GM19397 (cell line): Measurements from ENCODE around the gene FERD3L.
"Not testable (repeated sequence)": the region's sequence is repeated elsewhere in the genome, so short reads cannot be mapped to it uniquely, and the experiment has no call there.

Experiments
- ATAC-seq: cut with Tn5 transposase; IDR thresholded peaks from one replicate; pipeline ENCODE4 v1.9.1; 2021; ENCODE audit warnings: mild to moderate bottlenecking, moderate library complexity; ENCODE audit not compliant: unreplicated experiment

Gene FERD3L, protein sequence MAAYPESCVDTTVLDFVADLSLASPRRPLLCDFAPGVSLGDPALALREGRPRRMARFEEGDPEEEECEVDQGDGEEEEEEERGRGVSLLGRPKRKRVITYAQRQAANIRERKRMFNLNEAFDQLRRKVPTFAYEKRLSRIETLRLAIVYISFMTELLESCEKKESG

DNA sequence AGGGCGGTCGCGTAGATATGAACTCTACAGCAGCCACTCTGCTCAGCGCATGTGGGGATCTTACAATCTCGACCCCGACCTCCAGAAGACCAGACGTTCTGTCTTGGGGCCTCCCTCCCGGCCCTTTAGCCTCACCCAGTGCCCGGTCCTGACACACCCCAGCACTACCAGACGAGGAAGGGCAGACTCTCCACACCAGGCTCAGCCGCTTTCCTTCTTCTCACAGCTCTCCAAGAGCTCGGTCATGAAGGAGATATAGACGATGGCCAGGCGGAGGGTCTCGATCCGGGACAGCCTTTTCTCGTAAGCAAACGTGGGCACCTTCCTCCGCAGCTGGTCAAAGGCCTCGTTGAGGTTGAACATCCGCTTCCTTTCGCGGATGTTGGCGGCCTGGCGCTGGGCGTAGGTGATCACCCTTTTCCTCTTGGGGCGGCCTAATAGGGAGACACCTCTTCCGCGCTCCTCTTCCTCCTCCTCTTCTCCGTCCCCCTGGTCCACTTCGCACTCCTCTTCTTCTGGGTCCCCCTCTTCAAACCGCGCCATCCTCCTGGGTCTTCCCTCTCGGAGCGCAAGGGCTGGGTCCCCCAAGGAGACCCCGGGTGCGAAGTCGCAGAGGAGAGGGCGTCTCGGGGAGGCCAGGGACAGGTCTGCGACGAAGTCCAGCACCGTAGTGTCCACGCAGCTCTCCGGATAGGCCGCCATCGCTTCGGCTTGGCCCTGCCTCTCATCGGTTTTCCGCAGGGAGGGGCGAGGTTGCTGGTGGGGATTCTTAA is at the start of gene FERD3L:
TSS of gene FERD3L (minus strand) at position 761 of the 773 bp plus-strand sequence. CDS start at position 702, 59 bp downstream.
- no peak for ATAC-seq

DNA sequence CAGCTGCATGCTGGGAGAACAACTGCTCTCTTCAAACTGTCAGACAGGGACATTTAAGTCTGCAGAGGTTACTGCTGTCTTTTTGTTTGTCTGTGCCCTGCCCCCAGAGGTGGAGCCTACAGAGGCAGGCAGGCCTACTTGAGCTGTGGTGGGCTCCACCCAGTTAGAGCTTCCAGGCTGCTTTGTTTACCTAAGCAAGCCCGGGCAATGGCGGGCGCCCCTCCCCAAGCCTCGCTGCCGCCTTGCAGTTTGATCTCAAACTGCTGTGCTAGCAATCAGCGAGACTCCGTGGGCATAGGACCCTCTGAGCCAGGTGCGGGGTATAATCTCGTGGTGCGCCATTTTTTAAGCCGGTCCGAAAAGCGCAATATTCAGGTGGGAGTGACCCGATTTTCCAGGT is 49.2 kb upstream of the FERD3L start:
- ATAC-seq, result not testable (repeated sequence)

DNA sequence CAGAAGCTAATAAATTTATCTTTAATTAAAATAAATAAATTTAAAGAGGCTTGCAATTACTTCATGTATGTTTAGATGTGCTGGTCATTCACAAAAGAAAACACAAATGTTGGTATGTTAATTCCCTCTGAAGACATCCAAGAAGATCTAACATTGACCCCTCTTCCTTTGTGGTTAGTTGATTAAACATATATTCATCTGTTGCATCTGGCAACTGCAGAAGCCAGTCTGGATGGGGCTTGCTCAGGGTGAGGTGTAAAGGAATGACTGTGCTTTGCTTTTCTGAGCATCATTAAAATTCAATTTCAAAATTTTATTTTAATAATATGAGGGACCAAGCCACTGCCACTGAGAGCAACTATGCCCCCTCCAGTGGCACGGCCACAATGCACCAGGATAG is 36.4 kb upstream of the FERD3L start:
- ATAC-seq, result no peak

DNA sequence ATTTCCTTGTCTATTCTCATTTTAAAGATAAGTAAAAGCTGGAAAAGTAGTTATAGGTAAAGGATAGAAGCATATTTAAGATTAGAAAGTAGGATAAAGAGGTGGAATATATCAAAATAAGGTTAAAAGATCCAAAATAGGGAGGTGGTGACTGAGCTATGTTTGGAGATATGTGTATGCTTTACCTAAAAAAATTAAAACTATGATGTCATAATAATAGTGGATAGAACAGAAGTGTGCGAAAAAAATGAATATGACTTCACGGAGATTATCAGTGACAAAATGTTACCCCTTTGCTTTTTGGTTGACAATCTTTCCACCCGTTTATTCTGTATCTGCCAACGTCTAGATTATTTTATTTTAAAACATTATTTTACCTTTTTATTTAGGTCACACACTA is 33.4 kb upstream of the FERD3L start:
- ATAC-seq, result no peak

DNA sequence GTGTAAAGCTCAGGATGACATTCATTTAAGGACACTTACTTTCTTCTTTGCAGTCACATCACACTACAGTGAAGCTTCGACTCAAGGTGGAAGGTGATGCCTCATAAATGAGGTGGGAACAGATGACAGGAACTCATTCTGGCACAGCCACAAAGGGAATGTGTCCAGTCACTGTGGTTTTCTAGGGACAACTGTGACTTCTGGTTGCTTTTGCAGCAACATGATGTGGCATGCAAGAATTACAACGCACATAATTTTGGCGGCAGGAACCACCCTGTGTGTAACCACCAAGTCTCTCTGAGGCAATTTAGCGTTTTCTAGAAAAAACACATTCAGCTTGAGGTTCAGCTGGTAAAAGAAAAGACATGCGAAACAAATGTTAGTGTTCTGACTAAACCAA is 32.0 kb upstream of the FERD3L start:
- ATAC-seq, result no peak

DNA sequence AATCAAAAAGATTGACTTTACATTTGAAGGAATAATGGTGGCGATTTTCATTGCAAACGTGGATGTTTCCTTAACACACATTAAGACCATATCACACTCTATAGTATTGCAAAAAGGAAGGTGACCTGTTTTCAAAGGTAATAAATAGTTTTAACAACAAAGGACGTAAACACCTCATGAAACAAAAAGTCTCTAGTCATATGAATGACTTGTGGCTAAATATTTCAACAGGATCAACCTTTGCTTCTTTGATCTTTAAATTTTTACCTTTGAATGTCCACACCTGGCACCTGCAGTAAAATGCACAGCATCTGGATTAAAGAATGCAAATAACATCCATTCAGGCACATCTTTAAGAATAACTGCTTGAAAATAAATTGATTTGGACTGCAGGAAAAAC is 30.0 kb upstream of the FERD3L start:
- ATAC-seq, result no peak

DNA sequence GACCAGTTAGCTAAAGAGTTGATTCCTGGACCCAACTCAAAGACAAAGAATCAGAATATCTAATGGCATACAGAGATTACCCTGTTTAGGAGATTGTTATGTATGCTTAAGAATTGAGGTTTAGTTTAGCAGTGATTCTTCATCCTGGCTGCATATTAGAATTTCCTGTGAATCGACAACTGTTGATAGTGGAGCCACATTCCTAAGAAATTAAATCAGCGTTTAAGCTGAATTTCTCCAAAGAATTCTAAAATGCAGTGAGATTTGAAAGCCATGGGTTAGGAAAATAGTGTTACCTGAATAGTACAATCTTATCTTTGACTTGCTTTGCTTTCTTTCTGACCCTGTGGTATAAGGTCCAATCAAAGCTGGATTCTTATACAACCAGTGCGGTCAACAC is 16.4 kb upstream of the FERD3L start:
- ATAC-seq, result no peak

DNA sequence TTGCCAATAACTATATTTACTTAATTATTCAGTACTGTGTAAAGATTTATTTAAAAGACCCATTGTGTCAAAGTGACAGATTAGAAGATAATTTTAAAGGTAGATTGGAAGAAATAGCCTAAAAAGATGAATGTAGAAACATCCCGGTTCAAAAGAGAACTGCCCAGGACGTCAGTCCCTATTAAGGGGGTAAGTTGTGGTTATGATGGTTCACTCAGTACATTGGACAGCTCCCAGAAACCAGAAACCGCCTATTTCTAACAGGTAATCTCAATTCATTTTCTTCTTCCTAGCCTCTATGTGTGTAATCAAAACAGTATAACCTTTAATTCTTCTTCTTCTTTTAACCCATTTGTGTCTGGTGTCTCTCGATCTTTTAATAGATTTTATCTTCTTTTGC is 1.5 kb upstream of the FERD3L start:
- no peak for ATAC-seq

DNA sequence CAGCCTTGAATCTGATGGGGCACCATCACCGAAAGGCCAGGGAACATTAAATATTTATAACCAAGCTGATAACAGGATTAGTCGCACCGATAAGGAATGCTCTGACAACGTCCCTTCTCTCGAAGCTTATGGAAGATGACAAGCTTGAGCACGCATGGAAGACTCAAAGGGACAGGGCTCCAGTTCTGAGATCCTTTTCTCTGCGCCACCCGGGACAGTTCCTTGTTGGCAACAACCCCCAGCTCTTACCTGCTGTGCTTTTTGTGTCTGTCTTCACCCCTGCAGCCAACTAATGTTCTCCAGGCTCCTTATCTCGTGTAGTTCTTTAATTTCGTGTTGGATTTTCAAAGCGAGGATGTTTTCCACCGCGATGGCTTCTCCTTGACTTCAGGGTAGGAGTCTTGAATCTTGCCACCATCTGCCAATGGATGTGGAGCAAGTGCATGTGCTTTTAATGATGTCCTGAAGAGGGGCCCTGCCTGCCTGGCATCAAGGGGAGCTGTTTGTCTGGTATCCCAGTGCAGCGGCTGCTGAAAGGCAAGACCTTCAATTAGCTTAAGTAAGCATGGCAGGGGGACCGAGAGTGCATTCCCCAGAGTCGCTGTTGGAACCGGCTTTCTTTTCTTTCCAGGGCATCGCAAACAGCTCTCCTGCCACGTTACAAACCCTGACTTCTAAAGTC is 354 bp upstream of the FERD3L start:
- ATAC-seq, result no peak

DNA sequence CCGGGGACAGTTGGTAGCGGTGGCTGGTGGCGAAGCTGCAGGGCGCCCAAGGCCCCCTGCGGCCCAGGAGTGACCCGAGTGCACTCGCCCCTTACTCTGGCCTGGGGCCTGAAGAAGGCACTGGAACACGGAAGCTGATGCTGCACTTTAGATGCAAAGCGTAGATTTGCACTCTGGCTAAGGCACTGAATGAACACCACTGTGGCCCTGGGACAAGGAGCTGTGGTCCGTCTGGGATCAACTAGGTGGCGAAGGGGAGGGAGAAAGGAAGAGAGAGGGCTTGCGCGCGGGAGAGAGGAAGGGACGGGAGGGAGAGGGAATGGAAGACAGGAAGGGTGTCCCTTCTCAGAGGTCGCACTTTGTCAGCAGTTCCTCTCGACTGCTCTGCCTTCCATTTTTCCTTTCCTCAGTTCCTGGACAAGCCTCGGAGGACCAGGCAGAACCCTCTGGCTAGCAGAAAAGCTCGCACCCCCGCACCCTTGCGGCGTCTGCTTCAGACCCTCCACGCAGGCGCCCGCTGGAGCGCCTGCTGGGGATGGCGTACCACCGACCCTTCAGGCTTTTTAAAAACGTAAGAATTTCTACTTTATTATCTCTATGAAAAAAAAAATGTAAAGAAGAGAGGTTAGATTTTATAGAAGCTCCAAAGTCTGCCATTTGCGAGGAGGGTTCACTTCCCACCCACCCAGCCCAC is 1.2 kb downstream of the FERD3L start:
- ATAC-seq, result no peak

DNA sequence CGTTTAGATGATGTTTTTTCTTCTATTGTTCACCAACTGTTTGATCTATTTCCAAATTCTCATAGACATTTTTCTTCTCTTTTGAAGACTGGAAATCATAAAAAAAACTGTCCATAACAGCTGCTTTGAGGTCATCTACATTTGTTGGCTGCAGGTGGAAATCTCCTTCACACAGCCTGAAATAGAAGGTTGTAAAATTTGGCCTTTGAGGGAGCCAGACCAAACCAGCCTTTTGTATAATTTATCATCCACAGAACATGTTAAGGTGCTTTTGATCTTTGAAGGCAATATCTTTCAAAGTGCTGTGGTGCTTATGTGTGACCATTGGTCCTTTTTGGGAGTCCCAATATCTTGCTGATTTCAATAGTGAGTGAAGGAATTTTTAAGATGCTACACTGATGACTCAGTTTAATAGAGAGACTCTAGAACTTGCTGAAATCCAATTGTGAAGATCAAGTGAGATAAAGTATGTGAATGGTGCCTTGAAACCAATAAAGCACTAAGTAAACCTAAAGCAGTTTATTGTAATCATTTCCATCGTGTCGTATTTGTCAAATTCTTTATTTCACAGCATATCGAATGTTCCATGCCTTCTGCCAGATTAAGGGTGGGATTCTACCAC is 5.4 kb downstream of the FERD3L start:
- ATAC-seq, result no peak

DNA sequence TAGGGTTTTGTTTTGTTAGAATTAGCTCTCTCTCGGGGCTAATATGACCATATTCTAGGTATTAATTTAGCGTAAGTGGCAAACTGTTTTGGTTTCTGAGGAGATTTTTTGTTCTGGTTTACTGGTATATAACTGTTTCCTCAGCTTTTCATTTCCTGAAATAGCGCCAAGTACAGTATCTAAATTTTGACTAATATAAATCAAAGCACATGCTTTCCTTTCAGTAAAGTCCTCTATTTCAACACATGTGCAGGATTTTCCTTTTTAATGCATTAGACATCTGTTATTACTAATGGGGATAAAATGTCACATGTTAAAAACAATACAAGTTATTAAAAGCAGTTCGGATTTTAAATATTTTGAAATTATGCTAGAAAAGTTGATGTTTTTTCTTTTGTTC is 11.3 kb downstream of the FERD3L start:
- ATAC-seq, result no peak

DNA sequence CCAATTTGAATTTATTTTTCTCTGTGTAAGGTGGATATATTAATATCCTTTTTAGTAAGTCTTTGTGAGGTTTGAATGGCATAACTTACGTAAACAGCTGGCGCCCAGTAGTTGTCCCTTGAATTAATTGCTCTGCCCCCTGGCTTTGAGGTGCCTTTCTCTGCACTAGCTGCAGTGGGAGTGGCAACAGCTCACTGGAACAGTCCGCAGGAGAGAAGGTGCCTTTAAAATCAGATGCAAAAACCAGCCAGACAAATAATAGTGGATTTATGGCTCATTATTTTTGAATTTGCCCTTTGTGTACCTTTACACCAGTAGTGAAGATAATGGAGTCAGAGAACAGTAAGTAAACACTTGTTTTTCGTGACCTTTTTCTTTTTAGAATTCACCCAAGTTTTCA is 11.8 kb downstream of the FERD3L start:
- ATAC-seq, result no peak

DNA sequence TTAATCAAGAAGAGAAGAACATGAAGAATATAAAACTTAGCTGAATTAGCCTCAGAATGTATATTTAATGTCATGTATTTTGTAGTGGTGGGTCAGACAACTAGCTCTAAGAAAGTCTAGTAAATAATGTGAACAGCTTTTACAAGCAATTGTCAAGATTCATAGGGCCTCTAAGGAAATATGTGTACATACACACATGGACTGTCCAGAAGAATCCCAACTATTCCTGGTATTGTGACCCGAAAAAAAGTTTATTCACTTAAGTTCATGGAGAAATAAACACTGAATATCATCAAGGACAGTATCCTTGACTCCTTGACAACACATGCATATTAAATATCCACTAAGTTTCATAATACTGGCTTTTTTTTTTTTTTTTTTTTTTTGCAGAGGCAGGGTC is 16.4 kb downstream of the FERD3L start:
- ATAC-seq, result no peak

DNA sequence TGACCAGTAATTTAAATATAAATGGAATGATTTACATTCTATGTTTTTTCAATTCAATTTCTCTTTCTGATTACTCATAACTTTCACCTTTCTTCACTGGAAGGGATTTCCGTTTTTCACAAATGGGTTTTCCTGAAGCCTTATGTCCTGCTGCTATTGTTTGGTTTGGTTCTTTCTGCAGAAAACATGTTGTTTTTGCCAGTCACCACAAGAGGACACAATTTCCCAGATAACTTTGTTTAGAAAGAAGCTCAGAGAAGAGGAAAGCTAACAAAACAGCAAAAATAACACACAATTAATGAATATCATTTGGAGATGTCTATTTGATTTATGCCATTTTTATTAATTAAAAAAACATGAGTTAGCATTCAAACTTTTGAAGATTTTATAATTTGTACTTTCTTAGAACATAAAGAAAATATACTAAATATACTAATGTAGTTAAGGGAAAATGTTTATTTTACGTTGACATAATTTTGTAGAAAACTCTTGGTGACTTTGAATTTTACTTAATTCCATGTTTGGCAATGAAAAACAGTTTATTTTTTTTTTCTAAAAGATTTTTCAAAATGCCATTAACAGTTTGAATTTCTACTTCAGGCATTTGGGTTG is 23.1 kb downstream of the FERD3L start:
- no peak for ATAC-seq

DNA sequence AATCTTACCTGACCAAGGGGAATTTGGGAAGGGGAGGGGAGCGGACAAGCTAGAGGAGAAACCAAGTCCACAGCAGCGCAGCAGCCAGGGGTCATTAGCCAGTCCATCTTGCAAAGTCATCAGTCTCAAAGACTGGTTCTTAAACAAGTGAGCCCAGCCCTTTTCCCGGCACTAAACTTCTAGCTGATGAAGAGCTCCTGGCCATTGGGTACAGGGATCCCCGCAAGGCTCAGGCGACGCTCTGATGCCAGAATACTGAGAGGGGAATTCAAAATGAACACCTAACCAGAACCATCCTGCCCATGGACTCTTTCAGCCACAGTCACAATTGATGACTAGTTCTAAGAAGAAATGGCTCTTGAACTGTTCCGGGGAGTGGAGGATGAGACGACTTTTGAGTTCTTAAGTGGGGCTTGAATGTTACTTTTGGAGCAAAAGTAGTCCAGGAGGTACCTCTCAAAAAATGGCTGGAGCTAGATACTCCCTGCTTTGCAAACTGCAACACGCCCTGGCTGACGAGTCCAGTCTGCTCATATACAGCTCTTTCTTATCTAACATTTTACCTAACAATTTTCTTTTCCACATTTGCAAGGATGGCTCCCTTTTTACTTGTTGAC is 25.2 kb downstream of the FERD3L start:
- no peak for ATAC-seq

DNA sequence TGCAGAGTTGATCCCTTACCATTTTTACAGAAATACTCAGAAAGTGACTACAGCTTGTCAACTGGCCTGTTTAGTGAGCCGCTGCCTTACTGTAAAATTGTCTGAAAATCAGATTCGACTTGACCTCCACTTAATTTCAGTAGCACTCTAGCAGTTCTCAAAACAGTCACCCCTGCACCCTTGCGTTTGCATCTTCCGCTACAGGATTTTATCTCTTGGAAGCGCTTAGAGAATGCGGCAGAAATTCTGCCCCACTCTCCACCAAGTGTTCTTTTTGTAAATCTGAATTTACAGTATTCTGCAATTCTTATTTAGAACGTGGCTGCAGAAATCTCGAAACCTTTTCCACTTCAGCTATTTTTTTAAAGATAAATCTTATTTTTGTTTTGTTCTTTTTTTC is 25.8 kb downstream of the FERD3L start:
- ATAC-seq, result no peak

DNA sequence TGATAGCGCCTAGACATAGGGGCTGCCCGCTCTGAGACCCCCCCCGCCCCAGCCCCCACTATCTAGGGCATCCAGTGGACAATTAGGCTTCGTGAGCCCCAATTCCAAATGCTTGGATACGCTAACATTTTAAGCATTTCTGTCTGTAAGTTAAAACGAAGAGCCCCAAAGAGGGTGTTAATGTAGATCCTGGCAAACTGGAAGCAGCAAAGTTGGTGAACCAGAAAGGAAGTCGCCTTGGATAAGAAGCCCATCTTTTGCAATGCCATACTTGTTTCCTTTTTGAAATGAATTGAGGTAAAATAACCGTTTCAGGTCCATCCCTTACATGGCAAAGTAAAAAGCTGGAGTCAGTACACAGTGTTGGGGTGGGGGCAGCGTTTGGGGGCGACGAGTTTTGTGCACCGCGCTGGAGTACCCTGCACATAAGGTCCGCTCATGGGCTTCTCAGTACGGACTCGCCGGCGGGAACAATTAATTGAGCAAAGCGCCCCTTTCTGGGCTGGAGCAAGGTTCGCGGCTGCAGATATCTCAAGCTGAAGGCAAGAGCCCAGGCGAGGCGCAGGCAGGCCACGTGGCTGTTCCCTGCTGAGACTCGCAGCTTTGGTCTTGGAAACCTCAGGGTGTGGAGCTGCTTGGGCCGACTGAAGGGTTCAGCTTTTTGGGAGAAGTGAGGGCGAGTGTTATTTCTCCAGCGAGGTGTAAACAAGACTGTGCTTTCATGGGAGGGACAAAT is 26.4 kb downstream of the FERD3L start:
- no peak for ATAC-seq

DNA sequence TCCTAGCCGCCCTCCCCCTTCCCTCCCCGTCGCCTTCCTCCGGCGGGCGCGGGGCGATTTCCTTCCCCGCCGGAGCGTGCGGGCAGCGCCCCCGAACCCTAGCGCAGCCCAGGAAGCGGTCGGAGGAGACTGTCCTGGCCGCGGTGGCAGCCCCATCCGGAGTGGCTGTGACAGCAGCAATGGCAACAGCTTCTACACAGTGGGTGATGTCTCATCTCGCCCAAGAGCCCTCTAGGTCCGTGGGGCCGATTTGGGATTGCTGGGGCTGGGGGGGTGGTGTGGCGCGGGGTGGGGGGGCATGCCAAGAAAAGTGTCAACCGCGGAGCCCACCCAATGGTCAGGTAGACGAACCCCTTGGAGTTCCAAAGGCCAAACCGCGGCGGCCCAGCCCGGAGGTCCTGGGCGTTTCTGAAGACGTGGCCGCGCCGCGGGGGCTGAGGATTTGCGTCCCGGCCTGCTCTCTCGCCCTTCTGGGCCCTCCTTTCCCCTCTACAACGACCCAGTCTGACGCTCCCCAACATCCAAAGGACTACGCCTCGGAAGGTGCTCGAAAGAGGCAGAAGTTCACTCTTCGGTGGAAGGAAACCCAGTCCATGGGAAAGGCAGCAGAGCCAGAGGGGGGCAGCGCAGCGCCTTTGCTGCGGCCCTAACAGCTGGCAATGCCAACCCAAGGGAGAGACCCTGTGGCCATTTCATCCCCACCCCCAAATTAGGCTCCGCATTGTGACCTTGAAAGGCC is 27.2 kb downstream of the FERD3L start:
- ATAC-seq, result no peak
